Psoas muscle (tissue), 8 donors: ENCODE data around the gene EDDM3A. TPM values are rescaled to one million over a fixed set of nuclear protein-coding genes. Genes with fewer than 3 reads are reported as not detected.
A peak's percentile ranks its signal among the peaks of the same experiment; 100 is the strongest.

Source experiments
- ATAC-seq, 4 donors: fragments of 200-7000 bp; cut with Tn5 transposase; one replicate each; pipeline ENCODE4 v1.9.1; 2020; ENCODE audit warnings: moderate library complexity in 3 of 4, mild to moderate bottlenecking in 2 of 4
- DNase-seq, 2 donors: peaks; one replicate each; pipeline ENCODE4 v3.0.0-alpha.2; 2020
- H3K27ac ChIP-seq: fragments of 200-600 bp; one replicate; pipeline ENCODE4 v1.8.0; 2022
- H3K27me3 ChIP-seq, 3 donors: fragments of 200-600 bp in 1 of 3; one replicate each; pipeline versions ENCODE4 v1.6.1 to v1.8.0; 2013 to 2022; ENCODE audit warnings: low read length in 2 of 3, mild to moderate bottlenecking in 2 of 3, moderate library complexity in 1 of 3; ENCODE audit not compliant: insufficient read depth in 3 of 3
- H3K36me3 ChIP-seq, 2 donors: fragments of 200-600 bp in 1 of 2; one replicate each; pipeline versions ENCODE4 v1.6.1 to v1.8.0; 2013 to 2022; ENCODE audit warnings: low read depth in 1 of 2, mild to moderate bottlenecking in 1 of 2, moderate library complexity in 1 of 2; ENCODE audit not compliant: insufficient read depth in 1 of 2
- H3K4me1 ChIP-seq: fragments of 200-600 bp; one replicate; pipeline ENCODE4 v1.8.0; 2022
- H3K4me3 ChIP-seq: fragments of 200-600 bp; one replicate; pipeline ENCODE4 v1.8.0; 2022; ENCODE audit warnings: mild to moderate bottlenecking
- H3K9me3 ChIP-seq: fragments of 200-600 bp; one replicate; pipeline ENCODE4 v1.8.0; 2022
- CTCF ChIP-seq: fragments of 200-600 bp; IDR thresholded peaks from one replicate; pipeline ENCODE4 v1.8.0; 2022; ENCODE audit warnings: antibody characterized with exemption
- WGBS, 3 donors: extraction: QIAGEN DNeasy Blood & Tissue Kit; methylation state at CpG; one replicate each; pipeline versions ENCODE4 v1.1.6 to v1.1.7; 2013; 5-methylcytosine and 5-hydroxymethylcytosine counted together
- intact Hi-C, 2 donors: fragments of 100-400 bp; cut with DNase I; formaldehyde crosslinking; loops; one replicate each; pipeline versions ENCODE4 v1.11.0 to v1.14.2; 2022
- polyA plus RNA-seq, 3 donors: library from polyadenylated mRNA; stranded (reverse); fragments of 200-250 nt; gene quantifications; one replicate each; pipeline ENCODE4 v1.2.3, GENCODE V29; 2013
- total RNA-seq, 4 donors: library from RNA; stranded (reverse); fragmentation: NEBNext Ultra II Directional in 2 of 4; extraction: Animal tissue kit (Norgen Biotek cat#: 25700) in 2 of 4; gene quantifications; one replicate each; pipeline versions ENCODE4 v1.2.1 to v1.2.4, GENCODE V29; 2021 to 2023
- donor health status: healthy with polysubstance abuse.
- donor health status: DM: no; HTN: no; CAD: no; lungs with moderate emphysema.
- donor health status: Bipolar disorder and iron deficiency.
- donor health status: healthy.
- donor health status: DM: yes; HTN: yes; CAD: no.
- donor health status: DM: no; HTN: no; CAD: no.
- donor health status: DM: no; HTN: no; CAD: no.
- donor health status: DM: yes; HTN: yes; CAD: no.

The EDDM3A gene
- total and polyA plus RNA-seq, 7 donors: 0.03 TPM; not detected in 6

- TF ChIP-seq CTCF: no peak
- Histone ChIP-seq H3K27ac (no peak overlapping the region), H3K9me3 (no peaks in the 10 kb centered on the region), H3K27me3 (peaks cover 0 to 2% (median 0%) of the 10 kb centered on the region in 3 donors), H3K36me3 (no peaks in the 10 kb centered on the region), H3K4me3 (no peak overlapping the region), H3K4me1 (no peaks in the 10 kb centered on the region)
- intact Hi-C loops: no loop called here
- no peak for ATAC-seq
- no peak for DNase-seq
- 90 to 96% (median 91%) methylated on average over 2 of the region's 2 CpGs for WGBS, 3 donors
Observed at GRCh38 chr14:20748439-20748838, 2.8 kb downstream of the EDDM3A start.

- Histone ChIP-seq H3K27ac (no peak overlapping the region), H3K36me3 (no peaks in the 10 kb centered on the region), H3K9me3 (no peaks in the 10 kb centered on the region), H3K27me3 (peaks cover 0 to 2% (median 0%) of the 10 kb centered on the region in 3 donors), H3K4me3 (no peak overlapping the region), H3K4me1 (no peaks in the 10 kb centered on the region)
- intact Hi-C loops: no loop called here
- TF ChIP-seq CTCF: no peak
- 85 to 91% (median 90%) methylated on average over 1 of the region's 1 CpG for WGBS, 3 donors
- DNase-seq: no peak
- no peak for ATAC-seq
Observed at GRCh38 chr14:20750194-20750593, 4.5 kb downstream of the EDDM3A start.

DNA sequence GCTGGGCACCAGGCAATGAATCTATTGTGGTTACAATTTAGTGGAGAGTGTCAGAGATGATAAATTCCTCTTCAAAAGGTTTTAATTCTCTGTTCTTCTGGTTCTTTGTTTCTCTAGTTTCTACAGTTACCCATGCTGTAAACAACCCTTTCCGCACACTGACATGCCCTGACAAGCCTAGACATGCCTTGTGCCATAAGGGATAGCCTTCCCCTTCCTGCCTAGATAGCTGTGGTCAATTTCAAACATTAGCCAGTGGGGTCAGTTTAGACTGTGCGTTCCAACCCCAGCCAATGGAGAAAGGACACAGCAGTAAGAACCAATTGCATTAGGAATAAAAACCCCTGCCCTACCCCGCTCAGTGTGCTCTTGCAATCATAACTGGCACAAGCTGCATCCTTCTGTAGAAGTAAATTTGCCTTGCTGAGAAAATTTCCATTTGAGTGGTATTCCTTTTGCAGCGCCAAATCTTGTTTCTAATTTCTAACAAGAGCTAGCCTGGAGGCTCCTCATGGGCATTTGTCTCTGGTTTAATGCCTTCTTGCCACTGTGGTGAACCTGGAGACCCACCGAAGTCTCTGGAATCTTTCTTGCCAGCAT, 6.4 kb downstream of the EDDM3A start:
- no peak for TF ChIP-seq CTCF
- ATAC-seq (no peak), DNase-seq (no peak)
- WGBS, 3 donors: 80 to 89% (median 80%) methylated on average over 5 of the region's 5 CpGs
- intact Hi-C loops: no loop called here
- Histone ChIP-seq H3K27ac (no peak overlapping the region), H3K4me1 (no peaks in the 10 kb centered on the region), H3K9me3 (no peaks in the 10 kb centered on the region), H3K27me3 (no peaks in the 10 kb centered on the region), H3K36me3 (no peaks in the 10 kb centered on the region), H3K4me3 (no peak overlapping the region)

GRCh38 chr14:20754308-20754707, 8.6 kb downstream of the EDDM3A start:
- 61 to 81% (median 63%) methylated on average over 2 of the region's 2 CpGs for WGBS, 3 donors
- H3K27ac ChIP-seq: no peak overlapping the region
- H3K27me3 ChIP-seq: no peaks in the 10 kb centered on the region
- intact Hi-C loops: no loop called here
- DNase-seq (no peak), ATAC-seq (peak in 1 of 4 donors; percentile 36)
- no peaks in the 10 kb centered on the region for H3K9me3 ChIP-seq
- H3K4me1 ChIP-seq: no peaks in the 10 kb centered on the region
- no peak for TF ChIP-seq CTCF
- H3K36me3 ChIP-seq: no peaks in the 10 kb centered on the region
- H3K4me3 ChIP-seq: no peak overlapping the region

DNA sequence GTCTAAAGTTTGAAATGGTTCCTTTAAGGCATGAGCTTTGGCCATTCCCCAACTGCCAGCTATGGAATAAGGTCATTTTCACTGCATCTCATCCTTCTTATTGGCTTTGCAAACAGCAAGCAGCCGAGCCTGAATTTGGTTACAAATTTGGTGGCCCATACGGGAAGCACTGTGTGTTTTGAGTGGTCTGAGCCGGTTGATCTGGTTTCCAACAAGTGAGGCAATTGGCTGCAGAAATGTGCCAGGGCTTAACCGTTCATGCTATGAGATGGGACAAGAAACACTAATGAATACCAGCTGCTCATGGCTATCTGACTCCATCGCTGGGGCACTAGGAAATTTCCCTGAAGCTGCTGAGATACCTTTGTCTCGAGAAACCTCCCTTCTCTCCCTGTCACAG, 9.3 kb downstream of the EDDM3A start:
- no peak for TF ChIP-seq CTCF
- intact Hi-C loops: no loop called here
- no peaks in the 10 kb centered on the region for H3K27me3 ChIP-seq
- H3K36me3 ChIP-seq: no peaks in the 10 kb centered on the region
- no peaks in the 10 kb centered on the region for H3K9me3 ChIP-seq
- no peak overlapping the region for H3K4me3 ChIP-seq
- 42 to 71% (median 51%) methylated on average over 6 of the region's 6 CpGs for WGBS, 3 donors
- ATAC-seq (no peak), DNase-seq (no peak)
- no peak overlapping the region for H3K27ac ChIP-seq
- no peaks in the 10 kb centered on the region for H3K4me1 ChIP-seq
